Mammary epithelial cell (primary cell): Measurements from ENCODE around the gene PHIP.

Experiments used
- EZH2 ChIP-seq: IDR thresholded peaks from 2 replicates; pipeline ENCODE4 v1.6.1; 2012; ENCODE audit warnings: low read length, inconsistent platforms, borderline replicate concordance
- TF ChIP-seq, protein P1 (sequence below), 2 donors: IDR thresholded peaks in 1 of 2; conservative IDR thresholded peaks in 1 of 2; 2 replicates each; pipeline ENCODE4 v1.5.1; 2011 to 2012; ENCODE audit warnings: inconsistent platforms in 2 of 2, low read length in 2 of 2, mild to moderate bottlenecking in 2 of 2, control low read depth in 1 of 2, low read depth in 1 of 2; ENCODE audit not compliant: insufficient read depth in 1 of 2; ENCODE audit errors: extremely low read depth in 1 of 2

DNA sequence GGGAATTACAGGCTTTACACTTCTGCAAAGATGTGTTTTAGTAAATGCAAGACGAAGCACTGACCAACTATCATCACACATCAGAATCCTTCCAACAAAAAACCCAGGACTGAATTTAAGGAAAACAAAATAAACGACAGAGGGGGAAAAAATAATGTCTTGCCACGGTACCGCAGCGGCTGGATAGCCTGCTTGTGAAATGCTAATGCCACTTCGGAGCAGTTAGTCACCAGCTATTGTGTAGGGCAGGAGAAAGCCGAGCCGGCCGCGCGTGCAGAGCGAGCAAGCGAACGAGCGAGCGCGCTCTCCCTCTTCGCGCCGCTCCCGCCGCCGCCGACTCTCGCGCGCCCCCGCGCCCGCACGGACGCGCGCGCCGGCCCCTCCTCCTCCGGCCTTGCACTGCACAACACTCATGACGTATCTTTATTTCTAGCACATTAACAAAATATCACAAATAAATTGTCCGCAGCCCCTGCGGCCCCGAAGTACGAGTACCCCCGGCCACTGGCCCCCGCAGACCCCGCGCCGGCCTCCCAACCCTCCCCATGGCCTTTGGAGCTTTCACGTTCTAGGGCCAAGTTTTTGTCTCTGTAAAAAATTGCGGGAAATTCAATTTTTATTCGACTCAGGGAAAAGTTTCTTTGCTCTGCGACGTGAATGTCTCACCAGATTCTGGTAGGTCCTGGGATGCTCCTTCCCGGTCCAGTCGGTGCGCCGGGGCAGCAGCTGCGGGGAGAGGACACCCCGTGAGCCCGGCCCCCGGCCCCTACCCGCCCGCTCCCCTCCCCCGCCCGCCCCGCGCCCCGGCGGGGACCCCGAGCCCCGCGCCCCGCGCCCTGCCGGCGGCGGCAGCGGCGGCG is 1.0 kb downstream of the PHIP start:
- TF ChIP-seq, protein P1, sequence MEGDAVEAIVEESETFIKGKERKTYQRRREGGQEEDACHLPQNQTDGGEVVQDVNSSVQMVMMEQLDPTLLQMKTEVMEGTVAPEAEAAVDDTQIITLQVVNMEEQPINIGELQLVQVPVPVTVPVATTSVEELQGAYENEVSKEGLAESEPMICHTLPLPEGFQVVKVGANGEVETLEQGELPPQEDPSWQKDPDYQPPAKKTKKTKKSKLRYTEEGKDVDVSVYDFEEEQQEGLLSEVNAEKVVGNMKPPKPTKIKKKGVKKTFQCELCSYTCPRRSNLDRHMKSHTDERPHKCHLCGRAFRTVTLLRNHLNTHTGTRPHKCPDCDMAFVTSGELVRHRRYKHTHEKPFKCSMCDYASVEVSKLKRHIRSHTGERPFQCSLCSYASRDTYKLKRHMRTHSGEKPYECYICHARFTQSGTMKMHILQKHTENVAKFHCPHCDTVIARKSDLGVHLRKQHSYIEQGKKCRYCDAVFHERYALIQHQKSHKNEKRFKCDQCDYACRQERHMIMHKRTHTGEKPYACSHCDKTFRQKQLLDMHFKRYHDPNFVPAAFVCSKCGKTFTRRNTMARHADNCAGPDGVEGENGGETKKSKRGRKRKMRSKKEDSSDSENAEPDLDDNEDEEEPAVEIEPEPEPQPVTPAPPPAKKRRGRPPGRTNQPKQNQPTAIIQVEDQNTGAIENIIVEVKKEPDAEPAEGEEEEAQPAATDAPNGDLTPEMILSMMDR (conservative IDR thresholded peaks at IDR 0.05 in 1 of 2, IDR thresholded peaks at IDR 0.05 in 1 of 2; ENCODE audit: extremely low read depth in 1 of 2, insufficient read depth in 1 of 2, low read depth in 1 of 2, low read length in 2 of 2), result no peak
- no peak for TF ChIP-seq EZH2
